Stimulated activated CD4-positive, alpha-beta T cell treated with anti-CD3 and anti-CD28 coated beads, Interleukin-1b, Interleukin-23, amount 100 ng/mL, for 24 hours (primary cell): ENCODE results near the gene KCNS3.

ENCODE experiments used
- DNase-seq, 4 experiments: peaks; one replicate each; pipeline ENCODE4 v3.0.0-alpha.2; 2020; ENCODE audit warnings: low read depth in 4 of 4, low spot score in 1 of 4

KCNS3 gene

GRCh38 chr2:17877811-17878280, 621 bp upstream of the KCNS3 start:
- no peak for DNase-seq

- no peak for DNase-seq
Observed at GRCh38 chr2:17879137-17879912, 858 bp downstream of the KCNS3 start.

GRCh38 chr2:17879913-17880274, 1.4 kb downstream of the KCNS3 start:
- DNase-seq: no peak

GRCh38 chr2:17892770-17893534, 14.5 kb downstream of the KCNS3 start:
- no peak for DNase-seq

- DNase-seq: no peak
Observed at GRCh38 chr2:17894005-17894404, 15.5 kb downstream of the KCNS3 start.

- DNase-seq: no peak
Observed at GRCh38 chr2:17894556-17894955, 16.1 kb downstream of the KCNS3 start.

- DNase-seq: no peak
Observed at GRCh38 chr2:17899871-17900270, 21.4 kb downstream of the KCNS3 start.

- no peak for DNase-seq
Observed at GRCh38 chr2:17901246-17901645, 22.8 kb downstream of the KCNS3 start.

GRCh38 chr2:17910980-17911379, 32.5 kb downstream of the KCNS3 start:
- no peak for DNase-seq

- DNase-seq: no peak
Observed at GRCh38 chr2:17911491-17912260, 33.2 kb downstream of the KCNS3 start.

- no peak for DNase-seq
Observed at GRCh38 chr2:17912266-17912691, 33.8 kb downstream of the KCNS3 start.

GRCh38 chr2:17915099-17915498, 36.6 kb downstream of the KCNS3 start:
- no peak for DNase-seq

GRCh38 chr2:17915811-17916518, 37.5 kb downstream of the KCNS3 start:
- DNase-seq: no peak

GRCh38 chr2:17916584-17916983, 38.1 kb downstream of the KCNS3 start:
- no peak for DNase-seq

GRCh38 chr2:17918789-17919188, 40.3 kb downstream of the KCNS3 start:
- DNase-seq: no peak

- no peak for DNase-seq
Observed at GRCh38 chr2:17930773-17931172, 52.3 kb downstream of the KCNS3 start.

- no peak for DNase-seq
Observed at GRCh38 chr2:17933256-17933655, 54.8 kb downstream of the KCNS3 start.

GRCh38 chr2:17934721-17935120, 56.3 kb downstream of the KCNS3 start:
- no peak for DNase-seq

GRCh38 chr2:17935242-17935885, 56.9 kb downstream of the KCNS3 start:
- DNase-seq: no peak

GRCh38 chr2:17936599-17936998, 58.1 kb downstream of the KCNS3 start:
- DNase-seq: no peak
